ENCODE data around the gene OGFR.

Gene OGFR

DNA sequence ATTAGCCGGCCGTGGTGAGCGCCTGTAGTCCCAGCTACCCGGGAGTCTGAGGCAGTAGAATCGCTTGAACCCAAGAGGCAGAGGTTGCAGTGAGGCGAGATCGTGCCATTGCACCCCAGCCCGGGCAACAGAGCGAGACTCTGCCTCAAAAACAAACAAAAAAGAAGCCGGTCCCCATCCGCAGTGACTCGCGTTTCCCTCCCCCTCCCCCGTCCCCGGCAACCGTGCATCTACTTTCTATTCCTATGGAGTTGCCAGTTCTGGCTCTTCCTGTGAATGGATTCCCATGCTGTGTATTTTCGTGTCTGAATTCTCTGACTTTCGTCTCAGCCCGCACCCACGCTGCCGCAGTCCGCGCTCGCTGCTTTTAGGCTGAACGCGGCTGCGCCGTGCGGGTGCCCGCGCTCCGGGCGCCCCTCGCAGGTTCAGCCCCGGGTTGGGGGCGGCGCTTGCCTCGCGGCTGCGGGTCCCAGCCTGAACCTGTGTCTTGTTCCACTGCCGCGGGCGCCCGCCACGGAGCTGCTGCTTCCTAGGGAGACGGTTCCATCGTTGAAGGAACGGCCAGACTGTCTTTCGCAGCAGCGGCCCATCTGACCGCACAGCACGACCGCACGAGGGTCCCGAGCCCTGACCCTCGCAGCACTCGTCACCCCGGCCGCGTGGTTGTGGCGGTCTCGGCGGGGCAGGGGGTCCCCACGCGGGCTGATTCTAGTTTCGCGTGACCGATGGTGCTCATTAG is 9.4 kb upstream of the OGFR start:
- Histone ChIP-seq H3K27me3 (no peaks in the 10 kb centered on the region), H3K9me3 (no peaks in the 10 kb centered on the region), H3K4me1 (ENCODE audit: control insufficient read depth in 1 of 2, insufficient read depth in 1 of 2, low read depth in 1 of 2, low read length in 1 of 2) (peaks cover 29 to 44% of the 10 kb centered on the region in 2 experiments), H3K36me3 (peaks cover 19% of the 10 kb centered on the region), H3K4me3 (ENCODE audit: low read depth in 1 of 2, low read length in 1 of 2) (peak overlapping the region; percentile 69 to 72), H3K27ac (peak overlapping the region; percentile 92)
- no peak for TF ChIP-seq CTCF (IDR thresholded peaks at IDR 0.05)

DNA sequence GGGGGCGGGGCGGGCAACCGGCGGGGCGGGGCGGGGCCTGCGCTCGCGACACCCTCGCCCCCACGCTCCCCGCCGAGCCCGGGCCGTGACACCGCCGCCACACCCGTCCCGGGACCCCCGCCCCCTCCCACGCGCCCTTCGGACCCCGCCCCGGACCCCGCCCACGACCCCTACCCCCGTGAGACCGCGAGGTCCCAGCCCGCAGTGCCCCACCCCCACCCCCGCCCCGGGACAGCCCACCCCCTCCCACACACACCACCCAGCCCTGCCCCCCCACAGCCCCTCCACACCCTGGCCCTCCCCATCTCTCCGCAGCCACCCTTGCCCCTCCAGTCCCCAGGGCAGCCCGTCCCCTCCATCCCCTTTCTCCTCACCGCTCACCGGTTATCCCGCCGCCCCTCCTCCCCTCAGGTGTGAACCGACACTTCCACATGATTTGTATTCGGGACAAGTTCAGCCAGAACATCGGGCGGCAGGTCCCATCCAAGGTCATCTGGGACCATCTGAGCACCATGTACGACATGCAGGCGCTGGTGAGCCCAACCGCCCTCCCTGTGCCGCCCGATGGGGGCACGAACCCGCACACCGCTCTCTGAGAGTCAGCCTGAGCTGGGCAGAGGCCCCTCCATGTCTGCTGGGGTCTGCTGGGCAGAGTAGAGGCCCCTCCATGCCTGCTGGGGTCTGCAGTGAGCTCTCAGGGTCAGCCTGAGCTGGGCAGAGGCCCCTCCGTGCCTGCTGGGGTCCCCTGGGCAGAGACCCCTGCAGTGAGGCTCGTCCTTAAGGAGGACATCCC is 7.7 kb upstream of the OGFR start:
- Histone ChIP-seq H3K4me3 (ENCODE audit: low read depth in 1 of 2, low read length in 1 of 2) (peak overlapping the region; percentile 69 to 72), H3K27ac (peak overlapping the region; percentile 92), H3K9me3 (no peaks in the 10 kb centered on the region), H3K4me1 (ENCODE audit: control insufficient read depth in 1 of 2, insufficient read depth in 1 of 2, low read depth in 1 of 2, low read length in 1 of 2) (peaks cover 30 to 38% of the 10 kb centered on the region in 2 experiments), H3K36me3 (peaks cover 30% of the 10 kb centered on the region), H3K27me3 (no peaks in the 10 kb centered on the region)
- no peak for TF ChIP-seq CTCF (IDR thresholded peaks at IDR 0.05)

- Histone ChIP-seq H3K36me3 (peaks cover 30% of the 10 kb centered on the region), H3K9me3 (no peaks in the 10 kb centered on the region), H3K4me1 (ENCODE audit: control insufficient read depth in 1 of 2, insufficient read depth in 1 of 2, low read depth in 1 of 2, low read length in 1 of 2) (peaks cover 40 to 48% of the 10 kb centered on the region in 2 experiments), H3K27me3 (no peaks in the 10 kb centered on the region), H3K4me3 (ENCODE audit: low read depth in 1 of 2, low read length in 1 of 2) (no peak overlapping the region), H3K27ac (peak overlapping the region; percentile 92)
- TF ChIP-seq CTCF (IDR thresholded peaks at IDR 0.05) = no peak
These were observed 6.7 kb upstream of the OGFR start for GRCh38 chr20:62797671-62798532.

DNA sequence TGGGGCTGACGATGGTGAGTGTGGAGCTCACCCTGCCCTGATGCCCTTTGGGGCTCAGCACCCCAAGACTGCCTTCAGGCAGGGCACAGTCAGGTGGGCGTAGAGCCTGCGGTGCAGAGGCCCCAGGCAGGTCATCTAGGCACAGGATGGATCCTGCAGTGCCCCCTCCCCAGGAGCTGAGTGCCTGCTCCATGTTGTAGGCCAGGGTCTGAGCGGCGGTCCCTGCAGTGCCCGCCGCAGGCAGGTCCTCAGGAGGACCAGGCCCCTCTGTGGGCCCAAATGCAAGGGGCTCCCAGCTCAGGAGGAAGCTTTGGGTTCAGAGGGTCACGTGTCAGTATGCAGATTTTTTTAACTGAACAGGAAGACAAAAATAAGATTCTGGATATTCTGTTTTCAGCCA is 5.6 kb upstream of the OGFR start:
- no peak for TF ChIP-seq CTCF (IDR thresholded peaks at IDR 0.05)
- H3K27me3 ChIP-seq = no peaks in the 10 kb centered on the region
- no peaks in the 10 kb centered on the region for H3K9me3 ChIP-seq
- peaks cover 30% of the 10 kb centered on the region for H3K36me3 ChIP-seq
- H3K27ac ChIP-seq = no peak overlapping the region
- H3K4me3 ChIP-seq (ENCODE audit: low read depth in 1 of 2, low read length in 1 of 2) = no peak overlapping the region
- peaks cover 45 to 49% of the 10 kb centered on the region in 2 experiments for H3K4me1 ChIP-seq (ENCODE audit: control insufficient read depth in 1 of 2, insufficient read depth in 1 of 2, low read depth in 1 of 2, low read length in 1 of 2)

GRCh38 chr20:62799459-62799858 is 5.2 kb upstream of the OGFR start:
- Histone ChIP-seq H3K27me3 (no peaks in the 10 kb centered on the region), H3K4me1 (ENCODE audit: control insufficient read depth in 1 of 2, insufficient read depth in 1 of 2, low read depth in 1 of 2, low read length in 1 of 2) (peaks cover 47 to 51% of the 10 kb centered on the region in 2 experiments), H3K27ac (no peak overlapping the region), H3K36me3 (peaks cover 30% of the 10 kb centered on the region), H3K9me3 (no peaks in the 10 kb centered on the region), H3K4me3 (ENCODE audit: low read depth in 1 of 2, low read length in 1 of 2) (no peak overlapping the region)
- TF ChIP-seq CTCF (IDR thresholded peaks at IDR 0.05) = no peak

Data from neutrophil (primary cell).